MCF 10A (cell line): ENCODE results near the gene FLYWCH1. TPM values are rescaled to one million over a fixed set of nuclear protein-coding genes. Genes with fewer than 3 reads are reported as not detected.

Experiments used
- BruUV-seq: library from RNA; stranded (reverse); fragments of 400-500 nt; replicated peaks from 2 replicates; lab custom pipeline; 2021; lab: Mats Ljungman, UMichigan
- CTCF ChIA-PET: fragments of 300-600 bp; sonication (Branson Sonifier 250); formaldehyde crosslinking; extraction: SDS; loops from one replicate; lab custom pipeline; 2021; ENCODE audit warnings: antibody characterized with exemption, inconsistent platforms; lab: Yijun Ruan, JAX
- POLR2A ChIA-PET: fragments of 300-600, 350-650 bp; sonication (Branson Sonifier 250); formaldehyde crosslinking; extraction: SDS; loops from one replicate; lab custom pipeline; 2020; ENCODE audit warnings: antibody characterized with exemption, inconsistent platforms; lab: Yijun Ruan, JAX
- DNase-seq: peaks from one replicate; pipeline ENCODE4 v3.0.0-alpha.2; 2018; ENCODE audit not compliant: unreplicated experiment
- H3K27ac Mint-ChIP-seq: one replicate; pipeline ENCODE4 v1.8.0; 2022; ENCODE audit warnings: mild to moderate bottlenecking, low read depth, mixed read lengths; ENCODE audit not compliant: unreplicated experiment
- H3K27me3 Mint-ChIP-seq: one replicate; pipeline ENCODE4 v1.8.0; 2022; ENCODE audit warnings: mixed read lengths; ENCODE audit not compliant: insufficient read depth, unreplicated experiment
- H3K36me3 Mint-ChIP-seq: one replicate; pipeline ENCODE4 v1.8.0; 2022; ENCODE audit warnings: mild to moderate bottlenecking, moderate library complexity, mixed read lengths; ENCODE audit not compliant: insufficient read depth, unreplicated experiment
- H3K4me1 Mint-ChIP-seq: one replicate; pipeline ENCODE4 v1.8.0; 2022; ENCODE audit warnings: mixed read lengths; ENCODE audit not compliant: insufficient read depth, unreplicated experiment
- H3K4me3 Mint-ChIP-seq: one replicate; pipeline ENCODE4 v1.8.0; 2022; ENCODE audit warnings: mild to moderate bottlenecking, moderate library complexity, mixed read lengths; ENCODE audit not compliant: unreplicated experiment
- H3K9me3 Mint-ChIP-seq: one replicate; pipeline ENCODE4 v1.8.0; 2022; ENCODE audit warnings: mixed read lengths; ENCODE audit not compliant: unreplicated experiment
- CTCF ChIP-seq: fragments of 200-600 bp; IDR thresholded peaks from one replicate; pipeline ENCODE4 v1.8.0; 2022; ENCODE audit warnings: antibody characterized with exemption, mild to moderate bottlenecking; ENCODE audit not compliant: unreplicated experiment
- intact Hi-C: fragments of 100-400 bp; cut with micrococcal nuclease; formaldehyde crosslinking; loops from 2 replicates; pipeline ENCODE4 v1.14.1; 2022
- total RNA-seq: library from RNA; stranded (reverse); gene quantifications from 2 replicates; pipeline ENCODE4 v1.2.3, GENCODE V29; 2022

FLYWCH1 gene
- total RNA-seq, 1 experiment from 2014 or later = 76.3 TPM

DNA sequence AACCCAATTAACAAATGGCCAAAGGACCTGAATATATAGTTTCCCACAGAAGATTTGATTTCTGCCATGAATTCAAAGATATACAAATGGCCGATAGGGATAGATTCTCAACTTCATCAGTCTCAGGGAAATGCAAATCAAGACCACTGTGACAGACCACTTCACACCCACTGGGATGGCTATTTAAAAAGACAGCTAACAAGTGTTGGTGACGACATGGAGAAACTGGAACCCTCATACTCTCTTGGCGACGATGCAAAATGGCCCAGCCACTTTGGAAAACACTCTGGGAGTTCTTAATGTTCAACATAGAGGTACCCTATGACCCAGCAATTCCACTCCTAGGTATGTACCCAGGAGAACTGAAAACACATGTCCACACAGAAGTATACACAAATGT lies 34.9 kb downstream of the FLYWCH1 start:
- H3K36me3 Mint-ChIP-seq = peaks cover 41% of the 10 kb centered on the region
- no TSS peak for BruUV-seq
- H3K9me3 Mint-ChIP-seq = no peaks in the 10 kb centered on the region
- intact Hi-C loops = no loop called here
- H3K27me3 Mint-ChIP-seq = no peaks in the 10 kb centered on the region
- TF ChIP-seq CTCF = no peak
- no peaks in the 10 kb centered on the region for H3K4me1 Mint-ChIP-seq
- DNase-seq = no peak
- ChIA-PET CTCF (interaction anchor here (0.6 to 0.8 kb wide), 2 partner anchors 20 to 57 kb away, joined by 3 to 4 read pairs; no protein-coding TSS in a partner anchor), POLR2A (interaction anchor here (0.6 kb wide), 1 partner anchor 7 kb away, joined by 3 read pairs; no protein-coding TSS in a partner anchor)
- no peak overlapping the region for H3K27ac Mint-ChIP-seq
- H3K4me3 Mint-ChIP-seq = no peak overlapping the region

DNA sequence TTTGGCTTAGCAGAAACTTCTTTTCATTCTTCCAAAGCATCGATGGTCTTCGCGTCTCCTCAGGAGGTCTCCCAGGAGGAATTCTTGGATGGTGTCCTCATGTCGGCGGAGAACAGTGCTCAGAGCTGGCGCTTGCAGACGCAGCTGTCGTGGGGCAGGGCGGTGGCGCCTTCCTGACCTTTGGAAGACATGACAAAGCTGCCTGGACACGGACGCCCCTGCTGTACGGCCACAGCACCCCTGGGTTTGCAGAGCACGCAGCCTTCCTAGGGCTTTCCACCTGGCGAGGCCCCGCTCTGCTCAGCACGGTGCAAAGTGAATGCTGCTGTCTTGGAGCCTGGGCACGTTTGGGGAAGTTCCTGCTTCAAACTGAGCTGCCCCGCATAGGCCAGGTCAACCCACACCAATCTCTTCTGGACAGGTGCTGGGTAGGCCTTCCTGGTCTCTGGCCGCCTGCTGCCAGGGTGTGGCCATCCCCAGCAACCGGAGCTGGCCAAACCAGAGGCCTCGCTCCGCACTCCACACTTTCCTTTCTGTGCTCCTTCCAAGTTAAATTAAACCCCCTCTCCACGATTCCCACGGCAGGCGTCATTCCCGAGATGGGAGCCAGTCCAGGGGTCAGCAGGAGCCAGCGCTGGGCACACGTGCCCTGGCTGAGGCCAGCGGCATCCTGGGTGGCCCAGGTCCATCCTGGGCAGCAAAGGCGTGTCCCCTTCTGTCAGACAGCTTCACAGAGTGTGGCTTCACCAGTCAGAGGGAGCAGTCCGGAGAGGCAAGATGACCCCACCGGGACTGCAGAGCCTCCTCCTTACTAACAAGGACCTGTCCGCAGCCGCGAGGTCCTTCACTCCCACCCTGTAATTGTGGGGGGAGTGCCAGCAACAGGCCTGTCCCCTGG lies 37.3 kb downstream of the FLYWCH1 start:
- CTCF ChIA-PET = interaction anchor here (0.6 to 1.4 kb wide), 2 partner anchors 9 to 13 kb away, joined by 3 to 4 read pairs; no protein-coding TSS in a partner anchor
- POLR2A ChIA-PET = no interaction called here
- intact Hi-C loops = no loop called here
- peaks cover 4% of the 10 kb centered on the region for H3K4me1 Mint-ChIP-seq
- H3K27me3 Mint-ChIP-seq = no peaks in the 10 kb centered on the region
- H3K36me3 Mint-ChIP-seq = peaks cover 17% of the 10 kb centered on the region
- no peak overlapping the region for H3K27ac Mint-ChIP-seq
- no peaks in the 10 kb centered on the region for H3K9me3 Mint-ChIP-seq
- no peak for TF ChIP-seq CTCF
- no peak overlapping the region for H3K4me3 Mint-ChIP-seq
- TSS peak; percentile 68 for BruUV-seq
- no peak for DNase-seq

- BruUV-seq = no TSS peak
- no peak for DNase-seq
- ChIA-PET CTCF (interaction anchor here (3.9 kb wide), 1 partner anchor 12 kb away, joined by 27 read pairs; no protein-coding TSS in a partner anchor), POLR2A (no interaction called here)
- intact Hi-C loops = no loop called here
- Mint-ChIP-seq H3K4me3 (no peak overlapping the region), H3K27me3 (no peaks in the 10 kb centered on the region), H3K4me1 (peaks cover 4% of the 10 kb centered on the region), H3K9me3 (no peaks in the 10 kb centered on the region), H3K36me3 (peaks cover 9% of the 10 kb centered on the region), H3K27ac (no peak overlapping the region)
- no peak for TF ChIP-seq CTCF
Observed at GRCh38 chr16:2949705-2950352, 38.1 kb downstream of the FLYWCH1 start.

- Mint-ChIP-seq H3K36me3 (peaks cover 9% of the 10 kb centered on the region), H3K4me1 (peaks cover 4% of the 10 kb centered on the region), H3K27me3 (no peaks in the 10 kb centered on the region), H3K27ac (no peak overlapping the region), H3K4me3 (no peak overlapping the region), H3K9me3 (no peaks in the 10 kb centered on the region)
- no peak for DNase-seq
- BruUV-seq = no TSS peak
- TF ChIP-seq CTCF = no peak
- ChIA-PET CTCF (interaction anchor here (0.7 to 3.9 kb wide), 2 partner anchors 12 to 19 kb away, joined by 3 to 27 read pairs; no protein-coding TSS in a partner anchor), POLR2A (interaction anchor here (0.8 to 1.0 kb wide), 2 partner anchors 9 to 23 kb away, joined by 3 read pairs; no protein-coding TSS in a partner anchor)
- intact Hi-C loops = no loop called here
Observed at GRCh38 chr16:2950353-2950724, 38.6 kb downstream of the FLYWCH1 start.
